GM21528 (cell line): ENCODE data around the gene MEX3D.

ENCODE experiments used
- ATAC-seq: cut with Tn5 transposase; IDR thresholded peaks from one replicate; pipeline ENCODE4 v1.9.1; 2021; ENCODE audit warnings: mild to moderate bottlenecking, moderate library complexity; ENCODE audit not compliant: unreplicated experiment, low FRiP score

Gene MEX3D

DNA sequence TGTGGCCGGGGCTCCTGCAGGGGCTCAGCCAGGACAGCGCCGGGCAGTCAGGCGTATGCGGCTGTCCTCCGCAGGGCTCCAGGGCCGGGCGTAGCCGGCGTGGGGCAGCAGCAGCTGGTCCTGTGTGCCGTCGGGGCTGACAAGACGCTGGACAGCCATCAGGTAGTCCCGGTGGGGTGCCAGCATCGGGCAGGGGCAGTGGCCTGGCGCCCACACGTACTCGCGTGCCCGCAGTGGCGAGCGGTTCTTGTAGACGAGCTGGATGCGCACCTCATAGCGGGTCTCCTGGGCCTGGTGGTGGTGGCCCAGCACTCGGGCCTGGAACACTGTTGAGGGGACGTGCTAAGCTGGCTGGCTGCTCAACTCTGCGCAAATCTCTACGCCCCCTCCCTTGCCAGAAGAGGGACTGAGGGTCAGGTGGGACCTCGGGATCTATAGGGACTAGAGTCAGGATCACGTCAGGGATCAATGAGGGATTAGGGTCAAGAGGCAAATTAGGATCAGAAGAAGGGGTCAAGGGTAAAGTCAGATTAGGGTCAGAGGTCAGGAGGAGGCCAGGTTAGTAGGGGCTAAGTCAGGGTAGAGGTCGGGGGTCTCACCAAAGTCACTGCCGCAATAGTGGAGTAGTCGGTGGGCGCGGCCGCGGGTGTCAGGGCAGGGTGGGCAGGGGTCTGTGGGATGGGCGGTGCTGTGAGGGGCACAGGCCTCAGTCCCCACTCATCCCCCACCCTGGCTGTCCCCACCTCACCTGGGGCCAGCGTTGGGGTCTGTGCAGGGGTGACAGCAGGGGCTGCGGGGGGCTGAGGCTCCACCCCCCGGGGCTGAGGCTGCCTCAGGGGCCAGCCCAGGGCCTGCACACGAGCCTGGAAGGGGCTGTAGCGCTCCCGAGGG is 61.9 kb downstream of the MEX3D start:
- no peak for ATAC-seq

DNA sequence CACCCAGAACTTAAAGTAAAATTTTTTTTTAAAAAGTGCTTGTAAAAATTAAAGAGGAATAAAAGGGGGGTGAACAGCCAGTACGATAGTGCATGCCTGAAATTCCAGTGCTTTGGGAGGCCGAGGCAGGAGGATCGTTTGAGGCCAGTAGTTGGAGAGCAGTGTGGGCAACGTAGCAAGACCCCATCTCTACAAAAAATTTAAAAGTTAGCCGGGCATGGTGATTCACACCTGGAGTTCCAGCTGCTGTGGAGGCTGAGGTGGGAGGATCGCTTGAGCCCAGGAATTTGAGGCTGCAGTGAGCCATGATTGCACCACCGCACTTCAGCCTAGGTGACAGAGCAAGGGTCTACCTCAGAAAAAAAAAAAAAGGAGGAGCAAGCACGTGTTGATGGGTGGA is 63.1 kb downstream of the MEX3D start:
- no peak for ATAC-seq
